H1 (cell line): Measurements from ENCODE around the gene EBF3. TPM values are rescaled to one million over a fixed set of nuclear protein-coding genes. Genes with fewer than 3 reads are reported as not detected.
"Not testable (repeated sequence)": the region's sequence is repeated elsewhere in the genome, so short reads cannot be mapped to it uniquely, and the experiment has no call there.

Source experiments
- CTCF ChIA-PET: fragments of 300-600 bp; sonication (Branson Sonifier 250); formaldehyde crosslinking; loops from one replicate; lab custom pipeline; 2021; ENCODE audit not compliant: partially characterized antibody; lab: Charles Lee
- POLR2A ChIA-PET: fragments of 300-600 bp; sonication (Branson Sonifier 250); formaldehyde crosslinking; loops from one replicate; lab custom pipeline; 2021; ENCODE audit warnings: inconsistent platforms; ENCODE audit not compliant: partially characterized antibody; lab: Charles Lee
- DNase-seq, 2 experiments: peaks; one replicate each; pipeline versions ENCODE4 v3.0.0 to v3.0.0-alpha.2; 2010 to 2022; ENCODE audit warnings: low spot score in 2 of 2, low read depth in 1 of 2, mixed read lengths in 1 of 2
- FAIRE-seq: peaks from 2 replicates; lab custom pipeline; 2011; peaks lifted over from hg19 to GRCh38; lab: Jason Lieb, UNC
- H2AFZ ChIP-seq: 2 replicates; pipeline ENCODE4 v1.8.1; 2012; ENCODE audit warnings: low read length, inconsistent platforms
- H2AK5ac ChIP-seq: 2 replicates; pipeline ENCODE4 v1.6.1; 2013; ENCODE audit warnings: low read depth, low read length
- H2BK120ac ChIP-seq: replicated peaks from 2 replicates; pipeline ENCODE3; 2013; ENCODE audit warnings: low read depth, low read length, inconsistent platforms
- H2BK12ac ChIP-seq: 2 replicates; pipeline ENCODE4 v1.6.1; 2013; ENCODE audit warnings: low read depth, low read length
- H2BK15ac ChIP-seq: 2 replicates; pipeline ENCODE4 v1.6.1; 2013; ENCODE audit warnings: low read length
- H2BK20ac ChIP-seq: 2 replicates; pipeline ENCODE4 v1.6.1; 2013; ENCODE audit warnings: low read length
- H2BK5ac ChIP-seq: 2 replicates; pipeline ENCODE4 v1.6.1; 2013; ENCODE audit warnings: low read depth, low read length
- H3K14ac ChIP-seq: 2 replicates; pipeline ENCODE4 v1.6.1; 2013; ENCODE audit warnings: inconsistent platforms; ENCODE audit not compliant: insufficient read length
- H3K18ac ChIP-seq: 2 replicates; pipeline ENCODE4 v1.6.1; 2013; ENCODE audit warnings: low read length; ENCODE audit errors: extremely low read depth
- H3K23ac ChIP-seq: 2 replicates; pipeline ENCODE4 v1.6.1; 2013; ENCODE audit warnings: inconsistent platforms; ENCODE audit not compliant: insufficient read length
- H3K23me2 ChIP-seq: 2 replicates; pipeline ENCODE4 v1.6.1; 2013; ENCODE audit warnings: low read depth, low read length
- H3K27ac ChIP-seq: 2 replicates; pipeline ENCODE4 v1.6.1; 2011; ENCODE audit warnings: low read depth, low read length, inconsistent platforms
- H3K27me3 ChIP-seq, 4 experiments: replicated peaks in 1 of 4; 1 replicate in 1 of 4; 2 replicates in 3 of 4; pipeline versions ENCODE4 v1.6.1 to v1.8.1; 2011 to 2013; ENCODE audit warnings: low read length in 3 of 4, mild to moderate bottlenecking in 3 of 4, inconsistent platforms in 2 of 4, mixed read lengths in 2 of 4, moderate library complexity in 1 of 4; ENCODE audit not compliant: control insufficient read depth in 3 of 4, insufficient read depth in 3 of 4; ENCODE audit errors: extremely low read depth in 1 of 4
- H3K36me3 ChIP-seq, 4 experiments: 2 replicates each; pipeline versions ENCODE4 v1.6.1 to v1.8.1; 2011 to 2013; ENCODE audit warnings: mild to moderate bottlenecking in 4 of 4, low read length in 3 of 4, moderate library complexity in 2 of 4, control low read depth in 1 of 4, inconsistent platforms in 1 of 4; ENCODE audit not compliant: insufficient read depth in 4 of 4, control insufficient read depth in 2 of 4
- H3K4ac ChIP-seq: replicated peaks from 2 replicates; pipeline ENCODE3; 2013; ENCODE audit warnings: low read length, low read depth, mixed read lengths, inconsistent platforms; ENCODE audit not compliant: insufficient read length
- H3K4me1 ChIP-seq, 4 experiments: replicated peaks in 1 of 4; 1 replicate in 1 of 4; 2 replicates in 3 of 4; pipeline versions ENCODE4 v1.6.1 to v1.8.1; 2011 to 2013; ENCODE audit warnings: low read length in 3 of 4, inconsistent platforms in 2 of 4, mixed read lengths in 1 of 4; ENCODE audit not compliant: insufficient read depth in 4 of 4, control insufficient read depth in 3 of 4
- H3K4me2 ChIP-seq, 2 experiments: 2 replicates each; pipeline versions ENCODE4 v1.6.1 to v1.8.1; 2011 to 2013; ENCODE audit warnings: low read depth in 2 of 2, low read length in 2 of 2, control low read depth in 1 of 2, inconsistent platforms in 1 of 2, mild to moderate bottlenecking in 1 of 2; ENCODE audit not compliant: insufficient read depth in 1 of 2
- H3K4me3 ChIP-seq, 4 experiments: fragments of 200-600, 300-600 bp in 1 of 4; sonication (generic), shearing (Covaris generic), sonication (Bioruptor Twin) in 1 of 4; 2 replicates each; pipeline versions ENCODE4 v1.5.1 to v1.8.1; 2011 to 2016; ENCODE audit warnings: low read length in 4 of 4, low read depth in 3 of 4, control low read depth in 2 of 4, inconsistent platforms in 2 of 4, mild to moderate bottlenecking in 2 of 4, mixed read lengths in 1 of 4, moderate library complexity in 1 of 4; ENCODE audit not compliant: insufficient read depth in 2 of 4; ENCODE audit errors: extremely low read depth in 1 of 4
- H3K56ac ChIP-seq: replicated peaks from 2 replicates; pipeline ENCODE3; 2013; ENCODE audit warnings: low read depth, mild to moderate bottlenecking, mixed read lengths, low read length, inconsistent platforms; ENCODE audit not compliant: insufficient read length
- H3K79me1 ChIP-seq: 2 replicates; pipeline ENCODE4 v1.6.1; 2013; ENCODE audit warnings: low read depth, low read length, control low read depth
- H3K79me2 ChIP-seq, 2 experiments: 2 replicates each; pipeline versions ENCODE4 v1.6.1 to v1.8.1; 2012 to 2013; ENCODE audit warnings: low read length in 2 of 2, mild to moderate bottlenecking in 2 of 2, inconsistent platforms in 1 of 2; ENCODE audit not compliant: insufficient read depth in 2 of 2, control insufficient read depth in 1 of 2
- H3K9ac ChIP-seq, 4 experiments: replicated peaks in 1 of 4; 1 replicate in 1 of 4; 2 replicates in 3 of 4; pipeline versions ENCODE4 v1.6.1 to v1.8.1; 2011 to 2013; ENCODE audit warnings: low read depth in 3 of 4, low read length in 3 of 4, control low read depth in 2 of 4, mild to moderate bottlenecking in 2 of 4, moderate library complexity in 2 of 4, inconsistent platforms in 1 of 4; ENCODE audit errors: extremely low read depth in 1 of 4
- H3K9me3 ChIP-seq, 2 experiments: 2 replicates each; pipeline versions ENCODE4 v1.6.1 to v1.8.1; 2012 to 2013; ENCODE audit warnings: mild to moderate bottlenecking in 2 of 2, moderate library complexity in 2 of 2, control low read depth in 1 of 2, inconsistent platforms in 1 of 2, low read depth in 1 of 2, low read length in 1 of 2, mixed read lengths in 1 of 2; ENCODE audit not compliant: insufficient read depth in 2 of 2
- H4K20me1 ChIP-seq, 2 experiments: replicated peaks in 1 of 2; 2 replicates each; pipeline versions ENCODE3 to v1.8.1; 2011 to 2013; ENCODE audit warnings: inconsistent platforms in 2 of 2, low read length in 2 of 2, mild to moderate bottlenecking in 1 of 2; ENCODE audit not compliant: insufficient read depth in 2 of 2, control insufficient read depth in 1 of 2
- H4K5ac ChIP-seq: 2 replicates; pipeline ENCODE4 v1.6.1; 2013; ENCODE audit warnings: low read length, low read depth, mixed read lengths, inconsistent platforms; ENCODE audit not compliant: insufficient read length
- H4K8ac ChIP-seq: 2 replicates; pipeline ENCODE4 v1.8.0; 2013; ENCODE audit warnings: mild to moderate bottlenecking, moderate library complexity, low read length, inconsistent platforms; ENCODE audit not compliant: insufficient read depth; ENCODE audit errors: extremely low read depth
- H4K91ac ChIP-seq: replicated peaks from 2 replicates; pipeline ENCODE3; 2013; ENCODE audit warnings: low read length, mixed read lengths, inconsistent platforms; ENCODE audit not compliant: insufficient read length
- WGBS, 2 experiments: shearing (Covaris generic) in 1 of 2; methylation state at CpG; one replicate each; pipeline versions ENCODE4 v1.1.6 to v1.1.7; 2013 to 2015; ENCODE audit warnings: low lambda C conversion rate in 2 of 2, mixed read lengths in 2 of 2, inconsistent platforms in 1 of 2, low coverage in 1 of 2, missing lambda C conversion rate in 1 of 2; ENCODE audit not compliant: insufficient replicate concordance in 2 of 2, insufficient coverage in 1 of 2, insufficient read length in 1 of 2; ENCODE audit errors: extremely low coverage in 1 of 2, missing lambda C conversion rate in 1 of 2; 5-methylcytosine and 5-hydroxymethylcytosine counted together
- polyA plus RNA-seq, 7 experiments: library from polyadenylated mRNA; depleted of rRNA in 3 of 7; stranded (reverse) in 5 of 7; unstranded in 2 of 7; fragments of >200 nt in 5 of 7; fragments of 200-250 nt in 2 of 7; gene quantifications; 1 replicate in 5 of 7; 2 replicates in 1 of 7; 4 replicates in 1 of 7; pipeline versions ENCODE4 v1.2.1 to v1.2.3, GENCODE V29; 2011 to 2013; ENCODE audit warnings: missing spikeins in 2 of 7, mixed read lengths in 2 of 7
- total RNA-seq: library from RNA; stranded (reverse); fragmentation: NEBNext Ultra II Directional; extraction: Animal tissue kit (Norgen Biotek cat#: 25700); gene quantifications from 2 replicates; pipeline ENCODE4 v1.2.1, GENCODE V29; 2021

Gene EBF3
- total and polyA plus RNA-seq, 2 of the 8 experiments (the other 6 are each of a cell fraction or from before 2014, with no cell fraction given) = 0.08 to 0.26 TPM

GRCh38 chr10:129920187-129920586 lies 43.9 kb downstream of the EBF3 start:
- CTCF ChIA-PET = interaction anchor here (0.7 to 2.0 kb wide), 6 partner anchors 9 to 66 kb away, joined by 3 to 5 read pairs (median 4); no protein-coding TSS in a partner anchor
- H2BK5ac ChIP-seq, H3K4me1 ChIP-seq, H3K27me3 ChIP-seq, H3K79me1 ChIP-seq, H4K8ac ChIP-seq, H3K79me2 ChIP-seq, H3K56ac ChIP-seq, H2BK12ac ChIP-seq, H3K4me3 ChIP-seq, H4K91ac ChIP-seq, H3K9me3 ChIP-seq, H3K36me3 ChIP-seq, H3K4me2 ChIP-seq, H3K14ac ChIP-seq, H4K5ac ChIP-seq, H3K23ac ChIP-seq, DNase-seq, H3K9ac ChIP-seq, H2BK15ac ChIP-seq, FAIRE-seq, H3K4ac ChIP-seq, H2AFZ ChIP-seq, H4K20me1 ChIP-seq, H3K27ac ChIP-seq, POLR2A ChIA-PET, H3K18ac ChIP-seq, H2BK20ac ChIP-seq, H2BK120ac ChIP-seq, H3K23me2 ChIP-seq, H2AK5ac ChIP-seq: not testable (repeated sequence)
- 91% methylated on average over 12 of the region's 18 CpGs; no CpG with 5 or more reads in 1 of the 2 experiments for WGBS, 2 experiments
